GM12878 (cell line): ENCODE results near the gene HOXB3.

Experiments
- ATF2 ChIP-seq: IDR thresholded peaks from 2 replicates; pipeline ENCODE4 v1.6.1; 2012; ENCODE audit warnings: low read length, inconsistent platforms
- ATF7 ChIP-seq: fragments of 450-650 bp; IDR thresholded peaks from 2 replicates; pipeline ENCODE4 v1.6.1; 2016; ENCODE audit warnings: low read depth, mild to moderate bottlenecking
- CTCF ChIP-seq, 3 experiments: IDR thresholded peaks in 2 of 3; conservative IDR thresholded peaks in 1 of 3; 2 replicates each; pipeline ENCODE4 v1.5.1; 2011; ENCODE audit warnings: low read depth in 3 of 3, low read length in 3 of 3, mild to moderate bottlenecking in 3 of 3, control low read depth in 2 of 3, moderate library complexity in 2 of 3, inconsistent platforms in 1 of 3, mixed read lengths in 1 of 3; ENCODE audit not compliant: control insufficient read depth in 2 of 3, insufficient read depth in 1 of 3; ENCODE audit errors: extremely low read depth in 1 of 3
- E2F4 ChIP-seq: IDR thresholded peaks from 2 replicates; pipeline ENCODE4 v1.6.1; 2012; ENCODE audit warnings: low read depth, low read length, improper control_type of control experiment
- E2F8 ChIP-seq: fragments of 450-650 bp; IDR thresholded peaks from 2 replicates; pipeline ENCODE4 v1.6.1; 2018; ENCODE audit warnings: mild to moderate bottlenecking, low read depth, moderate library complexity; ENCODE audit not compliant: partially characterized antibody
- TCF7 ChIP-seq: IDR thresholded peaks from 2 replicates; pipeline ENCODE4 v1.6.1; 2014; ENCODE audit warnings: antibody characterized with exemption, borderline replicate concordance
- ZNF384 ChIP-seq: IDR thresholded peaks from 2 replicates; pipeline ENCODE4 v1.6.1; 2012; ENCODE audit warnings: low read depth, mild to moderate bottlenecking, low read length, improper control_type of control experiment, borderline replicate concordance

- TF ChIP-seq CTCF (IDR thresholded peaks at IDR 0.05 in 2 of 3, conservative IDR thresholded peaks at IDR 0.05 in 1 of 3; ENCODE audit: control insufficient read depth in 2 of 3, extremely low read depth in 1 of 3, insufficient read depth in 1 of 3, low read depth in 3 of 3, low read length in 3 of 3) (no peak), E2F8 (no peak), ZNF384 (no peak), E2F4 (no peak), ATF7 (no peak), TCF7 (no peak), ATF2 (no peak)
Observed at GRCh38 chr17:48553190-48553547, 36.9 kb downstream of the HOXB3 start.
